Ascending aorta (tissue), 2 donors: ENCODE results near the gene MOCS2. TPM values are rescaled to one million over a fixed set of nuclear protein-coding genes. Genes with fewer than 3 reads are reported as not detected.

Experiments used
- DNase-seq, 2 donors: peaks; one replicate each; pipeline ENCODE4 v3.0.0-alpha.2; 2019; ENCODE audit warnings: low spot score in 2 of 2
- H3K27ac ChIP-seq, 2 donors: fragments of 200-600 bp; sonication (generic); one replicate each; pipeline ENCODE4 v1.5.1; 2016 to 2017; ENCODE audit warnings: mild to moderate bottlenecking in 1 of 2
- H3K27me3 ChIP-seq: fragments of 200-600 bp; sonication (generic); one replicate; pipeline ENCODE4 v1.5.1; 2017
- H3K36me3 ChIP-seq, 2 donors: fragments of 200-600 bp; sonication (generic); one replicate each; pipeline ENCODE4 v1.5.1; 2016
- H3K4me1 ChIP-seq, 2 donors: fragments of 200-600 bp; sonication (generic); one replicate each; pipeline ENCODE4 v1.5.1; 2016 to 2017; ENCODE audit warnings: mild to moderate bottlenecking in 1 of 2
- H3K4me3 ChIP-seq, 2 donors: fragments of 200-600 bp; sonication (generic); one replicate each; pipeline ENCODE4 v1.5.1; 2016 to 2017; ENCODE audit warnings: mild to moderate bottlenecking in 1 of 2
- H3K9me3 ChIP-seq, 2 donors: fragments of 200-600 bp; sonication (generic); one replicate each; pipeline ENCODE4 v1.5.1; 2016
- intact Hi-C: fragments of 100-400 bp; cut with DNase I; formaldehyde crosslinking; loops from one replicate; pipeline ENCODE4 v1.15.1; 2023
- total RNA-seq: library from RNA; depleted of rRNA; stranded (reverse); fragments of >200 nt; gene quantifications from one replicate; pipeline ENCODE4 v1.1.0, GENCODE V29; 2016
- TF ChIP-seq, protein P1 (sequence below), 3 experiments: fragments of 200-600 bp in 2 of 3; fragments of 450-650 bp in 1 of 3; sonication (generic) in 2 of 3; IDR thresholded peaks; one replicate each; pipeline ENCODE4 v1.5.1; 2016 to 2019; ENCODE audit warnings: antibody characterized with exemption in 3 of 3, mild to moderate bottlenecking in 1 of 3, moderate library complexity in 1 of 3

MOCS2 gene
- total RNA-seq, 1 donor from 2014 or later: 21.3 TPM

DNA sequence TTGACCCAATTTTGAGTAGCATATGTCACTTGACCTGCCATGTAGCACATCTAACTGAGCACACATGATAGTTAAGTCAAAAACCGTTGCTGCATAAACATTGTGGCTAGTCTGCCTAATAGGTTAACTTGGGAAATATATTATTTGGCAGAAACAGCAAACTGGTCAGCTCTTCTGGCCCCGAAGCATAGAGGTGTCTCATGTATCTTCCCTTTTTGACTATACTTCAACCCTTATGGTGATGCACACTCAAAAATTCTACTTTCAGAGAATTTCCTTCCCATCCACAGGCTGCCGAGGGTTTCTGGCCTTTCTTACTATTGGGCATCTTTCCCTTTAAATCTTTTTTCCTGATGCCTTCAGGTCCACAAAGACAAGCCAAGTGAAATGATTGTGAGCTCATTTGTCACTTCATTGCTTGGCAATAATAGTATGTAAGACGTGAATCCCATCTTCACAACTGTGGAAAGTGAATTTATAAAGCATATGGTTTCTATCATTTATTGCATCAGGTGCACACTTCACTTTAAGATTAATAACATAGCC, 41.2 kb downstream of the MOCS2 start:
- Histone ChIP-seq H3K27ac (no peak overlapping the region), H3K4me1 (no peaks in the 10 kb centered on the region), H3K36me3 (no peaks in the 10 kb centered on the region), H3K4me3 (no peak overlapping the region), H3K27me3 (no peaks in the 10 kb centered on the region), H3K9me3 (no peaks in the 10 kb centered on the region)
- no peak for DNase-seq
- TF ChIP-seq, protein P1, sequence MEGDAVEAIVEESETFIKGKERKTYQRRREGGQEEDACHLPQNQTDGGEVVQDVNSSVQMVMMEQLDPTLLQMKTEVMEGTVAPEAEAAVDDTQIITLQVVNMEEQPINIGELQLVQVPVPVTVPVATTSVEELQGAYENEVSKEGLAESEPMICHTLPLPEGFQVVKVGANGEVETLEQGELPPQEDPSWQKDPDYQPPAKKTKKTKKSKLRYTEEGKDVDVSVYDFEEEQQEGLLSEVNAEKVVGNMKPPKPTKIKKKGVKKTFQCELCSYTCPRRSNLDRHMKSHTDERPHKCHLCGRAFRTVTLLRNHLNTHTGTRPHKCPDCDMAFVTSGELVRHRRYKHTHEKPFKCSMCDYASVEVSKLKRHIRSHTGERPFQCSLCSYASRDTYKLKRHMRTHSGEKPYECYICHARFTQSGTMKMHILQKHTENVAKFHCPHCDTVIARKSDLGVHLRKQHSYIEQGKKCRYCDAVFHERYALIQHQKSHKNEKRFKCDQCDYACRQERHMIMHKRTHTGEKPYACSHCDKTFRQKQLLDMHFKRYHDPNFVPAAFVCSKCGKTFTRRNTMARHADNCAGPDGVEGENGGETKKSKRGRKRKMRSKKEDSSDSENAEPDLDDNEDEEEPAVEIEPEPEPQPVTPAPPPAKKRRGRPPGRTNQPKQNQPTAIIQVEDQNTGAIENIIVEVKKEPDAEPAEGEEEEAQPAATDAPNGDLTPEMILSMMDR (IDR thresholded peaks at IDR 0.05): no peak
- intact Hi-C loops: no loop called here

- TF ChIP-seq, protein P1 (IDR thresholded peaks at IDR 0.05): no peak
- no peak for DNase-seq
- H3K36me3 ChIP-seq: no peaks in the 10 kb centered on the region
Measured at GRCh38 chr5:53067641-53068040, 41.9 kb downstream of the MOCS2 start.

GRCh38 chr5:53066088-53066487, 43.5 kb downstream of the MOCS2 start:
- Histone ChIP-seq H3K27ac (no peak overlapping the region), H3K9me3 (no peaks in the 10 kb centered on the region)
- TF ChIP-seq, protein P1 (IDR thresholded peaks at IDR 0.05): no peak

More at GRCh38 chr5:53067641-53068040, 41.9 kb downstream of the MOCS2 start:
- Histone ChIP-seq H3K4me1 (no peaks in the 10 kb centered on the region), H3K9me3 (no peaks in the 10 kb centered on the region), H3K27me3 (no peaks in the 10 kb centered on the region), H3K4me3 (no peak overlapping the region), H3K27ac (no peak overlapping the region)
- intact Hi-C loops: no loop called here

DNA sequence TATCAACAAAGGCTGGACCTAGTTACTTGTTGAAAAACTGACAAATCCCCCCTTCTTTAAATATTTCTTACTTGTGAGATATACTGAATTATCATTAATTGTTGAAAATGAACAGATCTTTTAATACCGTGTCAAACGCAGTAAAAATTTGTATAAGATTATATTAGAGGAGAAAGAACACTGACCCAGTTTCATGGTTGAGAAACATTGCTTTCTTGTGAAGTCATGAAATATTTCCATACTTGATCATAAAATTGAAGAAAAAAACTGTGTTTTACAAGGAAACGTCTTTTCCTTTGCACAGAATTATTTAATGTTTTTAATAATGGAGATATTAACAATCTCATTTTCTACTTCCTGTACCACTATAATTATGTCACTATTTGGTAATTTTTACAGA, 45.8 kb downstream of the MOCS2 start:
- H3K4me3 ChIP-seq: no peak overlapping the region
- DNase-seq: no peak
- no peaks in the 10 kb centered on the region for H3K36me3 ChIP-seq
- H3K9me3 ChIP-seq: no peaks in the 10 kb centered on the region
- H3K4me1 ChIP-seq: no peaks in the 10 kb centered on the region
- intact Hi-C loops: no loop called here
- H3K27ac ChIP-seq: no peak overlapping the region
- TF ChIP-seq, protein P1 (IDR thresholded peaks at IDR 0.05): no peak
- H3K27me3 ChIP-seq: no peaks in the 10 kb centered on the region

More at GRCh38 chr5:53066088-53066487, 43.5 kb downstream of the MOCS2 start:
- Histone ChIP-seq H3K36me3 (no peaks in the 10 kb centered on the region), H3K27me3 (no peaks in the 10 kb centered on the region), H3K4me3 (no peak overlapping the region), H3K4me1 (no peaks in the 10 kb centered on the region)
- no peak for DNase-seq
- intact Hi-C loops: no loop called here

DNA sequence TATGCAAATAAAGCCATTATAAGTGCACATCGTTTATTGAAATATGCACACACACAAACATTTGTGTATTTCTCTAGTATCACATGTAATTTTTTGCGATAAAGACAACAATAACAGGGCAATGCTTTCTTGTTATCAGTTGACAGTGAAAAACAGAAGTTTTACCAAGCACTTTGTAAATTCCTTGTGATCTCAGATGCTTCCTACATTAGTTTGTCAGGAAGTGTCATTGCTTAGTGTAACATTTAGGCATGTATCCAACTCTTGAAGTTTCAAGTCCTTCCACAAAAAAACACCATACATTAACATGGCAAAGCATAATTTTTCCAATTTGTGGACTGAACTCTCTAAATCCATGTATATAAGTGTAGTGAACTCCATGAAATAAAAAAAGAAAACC, 46.4 kb downstream of the MOCS2 start:
- Histone ChIP-seq H3K4me1 (no peaks in the 10 kb centered on the region), H3K27me3 (no peaks in the 10 kb centered on the region), H3K4me3 (no peak overlapping the region), H3K9me3 (no peaks in the 10 kb centered on the region), H3K27ac (no peak overlapping the region), H3K36me3 (no peaks in the 10 kb centered on the region)
- TF ChIP-seq, protein P1 (IDR thresholded peaks at IDR 0.05): no peak
- intact Hi-C loops: no loop called here
- DNase-seq: no peak

- intact Hi-C loops: no loop called here
- Histone ChIP-seq H3K27me3 (no peaks in the 10 kb centered on the region), H3K4me3 (no peak overlapping the region), H3K4me1 (no peaks in the 10 kb centered on the region), H3K27ac (no peak overlapping the region), H3K36me3 (no peaks in the 10 kb centered on the region), H3K9me3 (no peaks in the 10 kb centered on the region)
- TF ChIP-seq, protein P1 (IDR thresholded peaks at IDR 0.05): no peak
- DNase-seq: no peak
Measured at GRCh38 chr5:53059281-53059680, 50.3 kb downstream of the MOCS2 start.
